GM23338 (cell line): ENCODE results near the gene RAB25. TPM values are rescaled to one million over a fixed set of nuclear protein-coding genes. Genes with fewer than 3 reads are reported as not detected.
"Not testable (repeated sequence)": the region's sequence is repeated elsewhere in the genome, so short reads cannot be mapped to it uniquely, and the experiment has no call there.

ENCODE experiments used
- ATAC-seq: fragments of 200-7000 bp; cut with Tn5 transposase; 3 replicates; pipeline ENCODE4 v1.9.1; 2020
- DNase-seq: peaks from one replicate; pipeline ENCODE4 v3.0.0-alpha.2; 2015; ENCODE audit warnings: low spot score
- H2AFZ ChIP-seq: fragments of 200-600 bp; sonication (generic); 2 replicates; pipeline ENCODE4 v1.8.0; 2016; ENCODE audit warnings: antibody characterized with exemption, mild to moderate bottlenecking, moderate library complexity
- H3F3A ChIP-seq: fragments of 200-600 bp; sonication (generic); replicated peaks from 2 replicates; pipeline ENCODE4 v1.8.0; 2017; ENCODE audit warnings: antibody characterized with exemption, mixed run types, low read depth
- H3K27ac ChIP-seq: fragments of 200-600 bp; sonication (generic); 2 replicates; pipeline ENCODE4 v1.6.1; 2016; ENCODE audit warnings: low read depth
- H3K27me3 ChIP-seq: fragments of 200-600 bp; sonication (generic); 2 replicates; pipeline ENCODE4 v1.8.0; 2016; ENCODE audit warnings: mild to moderate bottlenecking, mixed run types, moderate library complexity; ENCODE audit not compliant: insufficient read depth
- H3K36me3 ChIP-seq: fragments of 200-600 bp; sonication (generic); 2 replicates; pipeline ENCODE4 v1.8.0; 2016; ENCODE audit warnings: mild to moderate bottlenecking; ENCODE audit not compliant: insufficient read depth
- H3K4me1 ChIP-seq: fragments of 200-600 bp; sonication (generic); 2 replicates; pipeline ENCODE4 v1.8.0; 2016; ENCODE audit warnings: mild to moderate bottlenecking, moderate library complexity; ENCODE audit not compliant: insufficient read depth
- H3K4me2 ChIP-seq: fragments of 200-600 bp; sonication (generic); 2 replicates; pipeline ENCODE4 v1.7.1; 2017; ENCODE audit warnings: mixed run types
- H3K4me3 ChIP-seq: fragments of 200-600 bp; sonication (generic); 2 replicates; pipeline ENCODE4 v1.6.1; 2016; ENCODE audit warnings: mixed run types
- H3K79me2 ChIP-seq: fragments of 200-600 bp; sonication (generic); replicated peaks from 2 replicates; pipeline ENCODE4 v1.8.0; 2017; ENCODE audit warnings: mild to moderate bottlenecking; ENCODE audit not compliant: insufficient read depth
- H3K9me2 ChIP-seq: fragments of 200-600 bp; sonication (generic); 2 replicates; pipeline ENCODE4 v1.8.0; 2017; ENCODE audit not compliant: insufficient read depth
- H4K20me1 ChIP-seq: fragments of 200-600 bp; sonication (generic); replicated peaks from 2 replicates; pipeline ENCODE4 v1.8.0; 2017; ENCODE audit warnings: mild to moderate bottlenecking; ENCODE audit not compliant: insufficient read depth
- H3K27ac Mint-ChIP-seq: 2 replicates; pipeline ENCODE4 v1.8.0; 2020; ENCODE audit warnings: inconsistent platforms, mild to moderate bottlenecking, moderate library complexity, mixed read lengths
- H3K27me3 Mint-ChIP-seq: 3 replicates; pipeline ENCODE4 v1.8.0; 2022; ENCODE audit warnings: low read depth, mild to moderate bottlenecking, moderate library complexity, mixed read lengths, inconsistent platforms; ENCODE audit not compliant: insufficient read depth, poor library complexity
- H3K36me3 Mint-ChIP-seq: 3 replicates; pipeline ENCODE4 v1.8.0; 2021; ENCODE audit warnings: low read depth, mild to moderate bottlenecking, inconsistent platforms, moderate library complexity, mixed read lengths
- H3K4me1 Mint-ChIP-seq: 3 replicates; pipeline ENCODE4 v1.8.0; 2020; ENCODE audit warnings: mild to moderate bottlenecking, inconsistent platforms, mixed read lengths
- H3K4me3 Mint-ChIP-seq: 3 replicates; pipeline ENCODE4 v1.8.0; 2021; ENCODE audit warnings: moderate library complexity, mild to moderate bottlenecking, inconsistent platforms, mixed read lengths
- H3K9me3 Mint-ChIP-seq: 3 replicates; pipeline ENCODE4 v1.8.0; 2020; ENCODE audit warnings: moderate library complexity, mild to moderate bottlenecking, inconsistent platforms, mixed read lengths
- CREB1 ChIP-seq: fragments of 250-450 bp; sonication (Bioruptor Pico); IDR thresholded peaks from 2 replicates; pipeline ENCODE4 v1.5.0; 2020; ENCODE audit warnings: low read depth, mild to moderate bottlenecking, moderate library complexity
- ETS1 ChIP-seq: IDR thresholded peaks from 2 replicates; pipeline ENCODE4 v1.6.1; 2016; ENCODE audit warnings: antibody characterized with exemption
- EZH2 ChIP-seq: fragments of 200-600 bp; sonication (generic); IDR thresholded peaks from one replicate; pipeline ENCODE4 v1.8.0; 2017; ENCODE audit warnings: antibody characterized with exemption, mild to moderate bottlenecking, low read depth; ENCODE audit not compliant: unreplicated experiment
- JUNB ChIP-seq: IDR thresholded peaks from one replicate; pipeline ENCODE4 v1.6.1; 2016; ENCODE audit warnings: antibody characterized with exemption; ENCODE audit not compliant: unreplicated experiment
- NANOG ChIP-seq: IDR thresholded peaks from 2 replicates; pipeline ENCODE4 v1.6.1; 2016; ENCODE audit warnings: antibody characterized with exemption, borderline replicate concordance
- POLR2AphosphoS5 ChIP-seq: IDR thresholded peaks from 2 replicates; pipeline ENCODE4 v1.6.1; 2016; ENCODE audit warnings: antibody characterized with exemption, low read depth
- STAT1 ChIP-seq: IDR thresholded peaks from one replicate; pipeline ENCODE4 v1.6.1; 2016; ENCODE audit warnings: antibody characterized with exemption; ENCODE audit not compliant: unreplicated experiment
- ZNF114 ChIP-seq: fragments of 250-450 bp; sonication (Bioruptor Pico); IDR thresholded peaks from 2 replicates; pipeline ENCODE4 v1.5.0; 2020; ENCODE audit warnings: mild to moderate bottlenecking, moderate library complexity
- ZNF331 ChIP-seq: fragments of 250-450 bp; sonication (Bioruptor Pico); IDR thresholded peaks from 2 replicates; pipeline ENCODE4 v1.5.0; 2020; ENCODE audit warnings: low read depth, mild to moderate bottlenecking, moderate library complexity
- ZNF462 ChIP-seq: fragments of 250-450 bp; sonication (Bioruptor Pico); IDR thresholded peaks from 2 replicates; pipeline ENCODE4 v1.5.0; 2020; ENCODE audit warnings: mild to moderate bottlenecking, moderate library complexity
- polyA plus RNA-seq: library from polyadenylated mRNA; unstranded; fragments of >200 nt; fragmentation: Nextera tagmentation; extraction: Ambion mirVana; gene quantifications from 2 replicates; pipeline ENCODE4 v1.2.1, GENCODE V29; 2016
- total RNA-seq: library from RNA; depleted of rRNA; stranded (reverse); fragments of >200 nt; shearing (Covaris generic); gene quantifications from 2 replicates; pipeline ENCODE4 v1.2.3, GENCODE V29; 2014
- TF ChIP-seq, protein P1 (sequence below), 2 experiments: fragments of 200-600 bp in 1 of 2; sonication (generic) in 1 of 2; conservative IDR thresholded peaks; 2 replicates each; pipeline versions ENCODE4 v1.5.1 to v1.6.1; 2016 to 2017; ENCODE audit warnings: antibody characterized with exemption in 2 of 2, low read depth in 2 of 2, mild to moderate bottlenecking in 2 of 2, moderate library complexity in 1 of 2

Gene RAB25
- total and polyA plus RNA-seq, 2 experiments from 2014 or later = 30.0 to 42.7 TPM

- TF ChIP-seq ZNF462 (CRISPR knock-in tag) (no peak), CREB1 (CRISPR knock-in tag) (no peak)
Observed at GRCh38 chr1:156033011-156033410, 27.9 kb upstream of the RAB25 start (continued).

DNA sequence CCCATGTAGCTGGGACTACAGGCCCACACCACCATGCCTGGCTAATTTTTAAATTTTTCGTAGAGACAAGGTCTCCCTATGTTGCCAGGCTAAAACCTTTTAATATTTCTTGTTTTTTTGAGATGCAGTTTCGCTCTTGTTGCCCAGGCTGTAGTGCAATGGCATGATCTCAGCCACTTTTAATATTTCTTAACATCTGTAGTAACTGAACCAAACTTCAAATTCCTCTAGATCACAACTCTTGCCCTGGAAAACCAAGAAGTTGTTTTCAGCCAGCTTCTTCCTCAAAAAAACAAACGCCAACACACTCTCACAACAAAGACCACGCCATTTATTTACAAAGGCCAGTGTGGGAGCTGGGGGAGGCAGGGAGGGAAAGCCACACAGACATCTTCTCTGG is 26.0 kb upstream of the RAB25 start:
- H3K9me2 ChIP-seq, H2AFZ ChIP-seq, H3K27me3 Mint-ChIP-seq, H4K20me1 ChIP-seq, H3K4me1 ChIP-seq, H3K4me3 ChIP-seq, H3F3A ChIP-seq, H3K4me2 ChIP-seq, H3K4me3 Mint-ChIP-seq, H3K36me3 ChIP-seq, H3K4me1 Mint-ChIP-seq, H3K79me2 ChIP-seq, DNase-seq, H3K27ac Mint-ChIP-seq, H3K27me3 ChIP-seq, ATAC-seq, H3K9me3 Mint-ChIP-seq: not testable (repeated sequence)
- H3K27ac ChIP-seq = 0 out of 2 replicates have a peak overlapping the region, but pooled peaks have one; percentile 55
- peaks cover 24% of the 10 kb centered on the region for H3K36me3 Mint-ChIP-seq

GRCh38 chr1:156042828-156043227 is 18.1 kb upstream of the RAB25 start:
- Histone ChIP-seq H3K79me2 (no peaks in the 10 kb centered on the region), H3K27ac (no peak overlapping the region), H3K9me2 (no peaks in the 10 kb centered on the region), H3K4me2 (no peak overlapping the region), H3K4me3 (no peak overlapping the region), H3K36me3 (peaks cover 6% of the 10 kb centered on the region), H3K4me1 (no peaks in the 10 kb centered on the region), H4K20me1 (peaks cover 3% of the 10 kb centered on the region; the same call in 1 of the 2 replicates), H3F3A (peaks cover 4% of the 10 kb centered on the region; the same call in 1 of the 2 replicates), H3K27me3 (no peaks in the 10 kb centered on the region), H2AFZ (no peak overlapping the region)
- Mint-ChIP-seq H3K36me3 (peaks cover 49% of the 10 kb centered on the region), H3K27ac (no peak overlapping the region), H3K4me3 (no peak overlapping the region), H3K27me3 (peaks cover 2% of the 10 kb centered on the region), H3K9me3 (no peaks in the 10 kb centered on the region), H3K4me1 (no peaks in the 10 kb centered on the region)
- TF ChIP-seq NANOG (no peak), JUNB (no peak), ETS1 (no peak), STAT1 (no peak), ZNF331 (CRISPR knock-in tag) (no peak), POLR2AphosphoS5 (no peak), EZH2 (no peak), ZNF114 (CRISPR knock-in tag) (no peak), CREB1 (CRISPR knock-in tag) (no peak)
- TF ChIP-seq, protein P1, sequence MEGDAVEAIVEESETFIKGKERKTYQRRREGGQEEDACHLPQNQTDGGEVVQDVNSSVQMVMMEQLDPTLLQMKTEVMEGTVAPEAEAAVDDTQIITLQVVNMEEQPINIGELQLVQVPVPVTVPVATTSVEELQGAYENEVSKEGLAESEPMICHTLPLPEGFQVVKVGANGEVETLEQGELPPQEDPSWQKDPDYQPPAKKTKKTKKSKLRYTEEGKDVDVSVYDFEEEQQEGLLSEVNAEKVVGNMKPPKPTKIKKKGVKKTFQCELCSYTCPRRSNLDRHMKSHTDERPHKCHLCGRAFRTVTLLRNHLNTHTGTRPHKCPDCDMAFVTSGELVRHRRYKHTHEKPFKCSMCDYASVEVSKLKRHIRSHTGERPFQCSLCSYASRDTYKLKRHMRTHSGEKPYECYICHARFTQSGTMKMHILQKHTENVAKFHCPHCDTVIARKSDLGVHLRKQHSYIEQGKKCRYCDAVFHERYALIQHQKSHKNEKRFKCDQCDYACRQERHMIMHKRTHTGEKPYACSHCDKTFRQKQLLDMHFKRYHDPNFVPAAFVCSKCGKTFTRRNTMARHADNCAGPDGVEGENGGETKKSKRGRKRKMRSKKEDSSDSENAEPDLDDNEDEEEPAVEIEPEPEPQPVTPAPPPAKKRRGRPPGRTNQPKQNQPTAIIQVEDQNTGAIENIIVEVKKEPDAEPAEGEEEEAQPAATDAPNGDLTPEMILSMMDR (conservative IDR thresholded peaks at IDR 0.05; ENCODE audit: low read depth in 2 of 2) = no peak
- DNase-seq = no peak
- no peak for ATAC-seq
